H54 (cell line): ENCODE results near the gene SDHB.

Experiments used
- DNase-seq: peaks from one replicate; pipeline ENCODE4 v3.0.0; 2011; ENCODE audit warnings: low spot score, mixed read lengths; ENCODE audit not compliant: insufficient read length
- FAIRE-seq: peaks from 3 replicates; lab custom pipeline; 2011; peaks lifted over from hg19 to GRCh38; lab: Jason Lieb, UNC
- POLR2A ChIP-seq: IDR thresholded peaks from 2 replicates; pipeline ENCODE4 v1.6.1; 2011; ENCODE audit warnings: low read depth, mild to moderate bottlenecking, low read length

Gene SDHB

DNA sequence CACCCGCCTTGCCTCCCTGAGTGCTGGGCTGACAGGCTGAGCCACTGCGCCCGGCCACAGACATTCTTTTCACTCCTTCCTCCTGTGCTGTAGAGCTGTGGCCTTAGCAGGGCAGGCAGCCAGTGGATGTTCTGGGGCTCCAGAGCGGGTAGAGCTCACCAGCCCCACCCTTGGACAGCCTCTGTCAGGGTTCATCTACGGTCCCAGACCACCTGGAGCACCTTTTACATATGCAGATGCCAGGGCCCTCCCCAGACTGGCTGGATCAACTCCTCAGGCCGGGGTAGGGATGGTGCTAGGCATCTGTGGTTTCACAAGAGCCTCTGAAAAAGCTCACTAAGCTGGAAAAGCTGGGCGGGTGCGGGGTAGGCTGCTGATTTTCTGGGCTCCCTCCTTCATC, 46.7 kb downstream of the SDHB start:
- no peak for TF ChIP-seq POLR2A
- DNase-seq (no peak), FAIRE-seq (no peak)

DNA sequence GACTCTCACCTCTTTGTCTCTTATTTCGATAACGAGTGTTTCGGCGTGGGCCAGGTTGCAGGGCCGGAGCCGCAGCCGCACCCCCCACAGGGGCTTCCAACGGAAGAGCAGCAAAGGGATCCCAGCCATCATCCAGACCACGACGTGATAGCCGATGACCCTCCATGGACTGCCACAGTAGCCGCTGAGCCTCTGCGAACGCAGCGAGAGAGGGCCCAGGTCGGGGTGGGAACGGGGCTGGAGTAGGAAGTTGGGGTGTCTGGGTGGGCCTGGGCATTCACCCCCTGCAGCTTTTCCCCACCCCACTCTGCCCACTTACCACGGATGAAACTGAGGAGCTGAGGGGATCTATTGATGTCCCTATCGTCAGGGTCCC, 48.5 kb downstream of the SDHB start:
- FAIRE-seq (no peak), DNase-seq (no peak)
- TF ChIP-seq POLR2A, result no peak

DNA sequence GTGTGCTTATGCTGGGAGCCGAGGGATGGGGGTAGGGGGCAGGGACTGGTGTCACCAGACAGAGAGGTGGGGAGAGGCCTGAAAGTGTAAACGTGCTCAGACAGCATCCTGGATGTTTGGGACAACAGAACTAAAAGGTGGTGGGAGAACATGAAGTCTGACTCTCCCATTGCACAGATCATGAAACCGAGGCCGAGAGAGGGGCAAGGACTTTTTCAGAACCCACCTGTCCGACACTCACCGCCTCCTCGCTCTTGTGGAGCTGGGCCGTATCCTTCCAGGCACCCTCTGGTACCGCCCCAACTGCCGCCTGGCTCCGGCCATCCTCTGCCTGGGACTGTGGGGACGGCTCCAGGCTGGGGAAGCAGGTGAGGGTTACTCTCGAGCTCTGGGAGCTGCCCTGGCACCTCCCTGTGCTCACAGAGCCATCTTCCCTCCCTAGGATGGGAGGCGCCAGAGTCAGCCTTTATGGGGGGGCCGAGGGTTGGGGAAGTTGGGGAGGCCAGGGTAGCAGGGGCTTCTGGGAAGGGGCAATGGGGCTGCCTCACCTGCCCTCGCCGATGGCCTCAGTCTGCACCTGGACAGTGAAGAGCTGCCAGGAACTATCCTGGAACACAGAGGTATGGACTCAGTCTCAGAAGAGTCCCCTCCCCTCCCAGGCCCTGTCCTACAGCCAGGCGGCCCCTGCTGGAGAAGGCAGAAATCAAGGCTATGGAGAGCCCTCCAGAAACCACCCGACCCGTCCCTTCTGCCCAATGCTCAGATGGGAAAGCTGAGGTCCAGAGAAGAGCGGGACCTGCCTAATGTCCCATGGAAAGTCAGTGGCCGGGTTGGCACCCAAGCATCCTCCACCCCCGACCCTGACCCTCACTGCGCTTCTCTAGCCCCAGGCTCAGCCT, 49.1 kb downstream of the SDHB start:
- FAIRE-seq (no peak), DNase-seq (no peak)
- TF ChIP-seq POLR2A, result no peak

DNA sequence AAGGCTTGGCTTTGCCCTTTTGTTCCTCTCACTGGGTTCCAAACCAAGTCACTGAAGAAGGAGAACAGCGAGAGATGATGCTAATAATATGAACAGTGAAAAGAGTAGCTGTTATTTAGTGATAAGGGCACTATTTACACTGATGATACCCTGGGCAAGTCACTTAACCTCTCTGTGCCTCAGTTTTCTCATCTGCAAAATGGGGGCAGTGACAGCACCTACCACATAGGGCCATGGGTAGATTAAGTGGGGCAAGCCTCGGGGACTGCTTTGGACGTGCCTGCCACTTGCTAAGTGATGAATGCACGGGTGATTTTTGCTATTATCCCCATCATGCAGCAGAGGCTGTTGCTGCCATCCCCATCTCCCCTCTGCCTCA, 51.3 kb downstream of the SDHB start:
- no peak for DNase-seq
- no peak for FAIRE-seq
- TF ChIP-seq POLR2A, result no peak

DNA sequence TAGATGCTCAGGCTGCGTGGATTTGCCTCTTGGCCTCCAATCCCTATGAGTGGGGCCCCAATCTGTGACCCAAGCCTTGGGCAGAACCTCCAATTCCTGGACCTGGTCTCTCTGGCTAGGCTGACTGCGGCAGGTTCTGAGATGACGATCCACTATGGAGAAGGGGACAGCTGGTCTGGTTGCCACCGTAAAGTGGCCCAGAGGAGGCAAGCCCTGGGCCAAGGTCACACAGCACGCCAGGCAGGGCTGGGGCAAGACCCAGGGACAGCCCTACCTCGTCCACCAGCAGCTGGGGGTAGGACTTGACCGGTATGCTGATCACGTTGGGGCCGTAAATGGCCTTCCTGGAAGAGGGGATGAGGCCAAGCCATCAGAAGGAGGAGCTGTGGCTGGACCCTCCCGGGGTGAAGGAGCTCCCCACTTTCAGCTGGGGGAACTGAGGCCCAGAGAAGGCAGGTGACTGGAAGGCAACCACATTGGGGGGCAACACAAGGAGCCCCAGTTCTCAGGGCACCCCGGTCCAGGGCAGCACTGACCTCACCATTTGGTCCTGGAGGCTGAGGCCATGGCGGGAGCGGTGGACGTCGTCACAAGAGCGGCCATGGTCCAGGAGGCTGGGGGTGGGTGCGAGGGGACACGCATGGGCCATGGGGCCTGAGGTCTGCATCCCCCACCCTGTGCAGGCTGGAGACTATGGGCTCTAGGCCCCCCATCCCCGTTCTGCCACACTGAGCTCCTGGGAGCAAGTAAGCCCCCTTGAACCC, 51.9 kb downstream of the SDHB start:
- FAIRE-seq (no peak), DNase-seq (no peak)
- TF ChIP-seq POLR2A, result no peak

DNA sequence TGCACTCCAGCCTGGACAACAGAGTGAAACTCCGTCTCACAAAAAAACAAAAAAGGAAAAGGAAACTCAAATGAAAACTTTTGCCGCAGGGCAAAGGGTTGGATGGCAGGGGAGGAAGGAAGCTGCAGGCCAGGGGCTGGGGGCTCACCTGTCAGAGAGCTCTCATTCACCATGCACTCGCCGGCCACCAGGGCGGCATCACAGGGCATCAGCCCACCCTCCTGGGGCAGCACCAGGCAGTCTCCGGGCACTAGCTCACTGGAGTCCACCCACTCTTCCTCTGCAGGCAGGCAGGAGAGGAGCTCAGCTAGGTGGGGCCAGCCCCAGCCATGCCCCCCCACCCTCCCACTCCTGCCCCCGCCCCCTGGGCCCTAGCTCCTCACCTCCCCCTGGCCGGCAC, 54.0 kb downstream of the SDHB start:
- FAIRE-seq (no peak), DNase-seq (no peak)
- TF ChIP-seq POLR2A, result no peak

DNA sequence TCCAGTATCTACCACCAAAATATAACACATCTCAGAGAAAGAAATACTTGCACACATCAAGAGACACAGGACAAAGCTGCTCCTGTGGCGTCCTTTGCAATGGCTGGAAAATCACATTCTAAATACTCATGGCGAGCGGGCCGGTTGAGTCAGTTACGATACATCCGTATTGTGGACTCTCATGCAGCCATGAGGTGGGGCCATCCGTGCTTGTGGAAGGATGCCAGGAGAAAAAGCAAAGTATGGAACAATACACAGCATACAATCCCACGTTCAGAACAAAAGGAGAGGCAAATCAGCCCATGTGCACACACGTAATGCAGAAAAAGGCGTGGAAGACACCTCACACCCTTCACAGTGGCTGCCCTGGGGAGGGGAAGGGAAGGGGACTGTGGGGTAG, 55.2 kb downstream of the SDHB start:
- FAIRE-seq, result no peak
- no peak for TF ChIP-seq POLR2A

DNA sequence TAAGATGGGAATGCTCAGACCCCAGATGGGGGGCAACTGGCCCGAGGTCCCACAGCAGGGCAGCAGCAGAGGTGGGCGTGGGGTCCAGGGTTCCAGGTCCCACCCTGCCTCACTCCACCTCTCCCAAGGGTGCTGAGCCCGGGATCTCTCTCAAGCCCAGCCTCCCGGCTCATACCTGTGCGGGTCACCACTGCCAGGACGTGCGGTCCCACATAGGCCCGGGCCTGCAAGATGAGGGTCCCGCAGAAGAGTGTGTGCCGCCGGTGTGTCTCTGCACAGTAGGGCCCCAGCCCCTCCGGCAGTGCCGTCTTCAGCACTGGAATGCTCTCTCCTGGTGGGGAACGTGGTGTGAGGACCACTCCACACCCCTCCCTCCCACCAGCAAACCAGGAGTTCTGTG, 57.0 kb downstream of the SDHB start:
- no peak for DNase-seq
- TF ChIP-seq POLR2A, result no peak
- FAIRE-seq, result no peak

More for the DNA sequence above, 55.2 kb downstream of the SDHB start:
- no peak for DNase-seq

DNA sequence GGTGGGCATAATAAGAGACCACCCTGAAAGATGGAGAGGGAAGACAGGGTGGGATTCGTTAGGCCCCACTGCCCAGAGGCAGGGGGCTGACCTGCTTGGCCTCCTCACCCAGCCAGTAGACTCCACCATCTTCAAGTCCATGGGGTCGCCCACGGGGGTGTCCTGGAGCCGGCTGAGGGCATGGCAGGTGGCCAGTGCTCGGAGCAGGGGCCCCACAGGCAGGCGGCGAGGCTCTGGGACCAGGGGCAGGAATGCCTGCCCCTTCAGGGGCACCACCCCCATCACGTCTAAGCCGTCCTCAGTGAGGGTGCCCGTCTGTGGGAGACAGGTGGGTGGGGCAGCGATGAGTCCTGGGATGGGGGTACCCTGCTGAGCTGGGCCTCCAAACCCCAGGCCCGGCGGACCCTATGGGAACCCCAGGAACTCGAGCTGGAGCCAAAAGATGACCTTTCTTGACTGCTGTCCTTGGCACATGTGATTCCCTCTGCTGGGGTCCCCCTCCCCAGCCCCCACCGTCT, 60.3 kb downstream of the SDHB start:
- DNase-seq (no peak), FAIRE-seq (no peak)
- no peak for TF ChIP-seq POLR2A

DNA sequence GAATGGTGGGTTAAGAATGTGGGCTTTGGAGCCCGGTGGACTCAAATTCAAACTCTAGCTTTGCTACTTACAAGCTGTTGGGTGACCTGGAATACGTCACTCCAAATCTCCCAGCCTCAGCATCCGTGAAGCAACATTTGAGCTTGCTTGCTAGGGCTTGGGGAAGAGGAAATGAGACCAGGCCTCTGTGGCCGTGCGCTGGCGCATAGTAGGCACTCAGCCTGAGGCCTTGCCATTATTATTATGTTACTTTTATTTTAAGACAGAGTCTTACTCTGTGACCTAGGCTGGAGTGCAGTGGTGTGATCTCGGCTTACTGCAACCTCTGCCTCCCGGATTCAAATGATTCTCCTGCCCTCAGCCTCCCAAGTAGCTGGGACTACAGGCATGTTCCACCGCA, 61.2 kb downstream of the SDHB start:
- FAIRE-seq (no peak), DNase-seq (no peak)
- TF ChIP-seq POLR2A, result no peak

DNA sequence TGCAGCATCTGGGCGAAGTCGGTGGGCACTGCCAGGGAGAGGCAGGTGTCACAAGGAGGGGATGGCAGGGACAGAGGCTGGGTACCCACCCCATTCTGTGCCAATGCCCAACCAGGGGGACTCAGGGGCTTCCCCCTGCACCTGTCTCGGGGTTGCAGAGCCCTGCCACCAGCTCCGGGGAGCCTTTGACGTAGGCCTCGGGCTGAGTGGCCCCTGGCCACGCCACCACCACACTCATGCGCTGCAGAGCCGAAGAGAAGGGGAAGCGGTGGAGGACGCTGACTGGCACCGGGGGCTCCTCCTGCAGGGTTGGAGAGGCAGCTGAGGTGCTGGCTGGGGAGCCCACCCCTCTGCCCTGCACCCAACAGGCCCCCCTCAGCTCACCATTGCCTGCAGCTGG, 61.7 kb downstream of the SDHB start:
- FAIRE-seq (no peak), DNase-seq (no peak)
- TF ChIP-seq POLR2A, result no peak

DNA sequence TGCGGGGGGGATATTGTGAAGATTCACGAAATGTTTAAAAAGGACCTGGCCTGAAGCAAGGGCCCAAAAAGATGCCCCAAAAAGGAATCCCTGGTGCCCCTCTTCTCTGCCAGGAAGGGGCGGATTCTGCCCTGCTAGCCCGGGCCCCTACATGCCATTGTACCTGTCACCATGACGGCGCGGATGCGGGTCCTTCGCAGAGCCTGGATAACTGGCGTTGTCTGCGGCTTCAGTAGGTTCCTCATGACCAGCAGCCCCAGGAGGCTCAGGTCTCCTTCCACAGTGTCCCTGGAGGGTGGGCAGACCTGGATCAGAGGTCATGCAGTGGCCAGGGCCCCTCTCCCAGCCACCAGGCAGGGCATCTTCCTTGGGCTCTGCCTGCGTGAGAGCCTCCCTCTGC, 62.3 kb downstream of the SDHB start:
- FAIRE-seq (no peak), DNase-seq (no peak)
- no peak for TF ChIP-seq POLR2A

DNA sequence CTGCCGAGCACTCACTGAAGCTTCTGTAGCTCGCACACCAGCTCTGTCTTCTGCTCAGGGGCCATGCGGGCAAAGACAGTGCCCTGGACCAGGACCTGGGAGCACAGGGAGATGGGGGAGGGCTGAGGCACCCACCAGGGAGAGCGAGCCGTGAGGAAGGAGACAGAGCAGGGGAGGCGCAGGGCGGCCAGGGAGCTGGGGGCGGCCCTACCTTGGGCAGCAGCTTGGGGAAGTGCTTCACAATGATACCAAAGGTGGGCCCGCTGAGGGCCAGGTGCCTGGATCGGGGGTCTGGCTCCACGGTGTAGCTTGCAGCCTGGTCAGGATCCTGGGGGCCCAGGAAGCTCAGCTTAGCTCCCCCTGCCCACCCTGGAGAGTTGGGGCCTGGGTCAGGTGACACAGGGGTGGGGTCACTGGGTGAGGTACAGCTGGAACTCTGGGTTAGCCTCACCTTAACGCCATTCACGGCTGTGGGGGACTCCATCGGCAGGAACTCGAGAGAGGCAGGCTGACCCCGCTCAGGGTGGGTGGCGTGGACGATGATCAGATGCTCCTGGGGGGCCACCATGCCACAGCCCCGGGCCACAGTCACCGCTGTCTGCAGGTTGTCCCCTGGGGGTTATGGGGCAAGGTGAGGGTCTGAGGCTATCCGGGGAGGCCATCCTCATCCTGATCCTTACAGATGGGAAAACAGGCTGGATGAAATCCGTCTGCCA, 64.0 kb downstream of the SDHB start:
- no peak for DNase-seq
- no peak for TF ChIP-seq POLR2A
- no peak for FAIRE-seq

DNA sequence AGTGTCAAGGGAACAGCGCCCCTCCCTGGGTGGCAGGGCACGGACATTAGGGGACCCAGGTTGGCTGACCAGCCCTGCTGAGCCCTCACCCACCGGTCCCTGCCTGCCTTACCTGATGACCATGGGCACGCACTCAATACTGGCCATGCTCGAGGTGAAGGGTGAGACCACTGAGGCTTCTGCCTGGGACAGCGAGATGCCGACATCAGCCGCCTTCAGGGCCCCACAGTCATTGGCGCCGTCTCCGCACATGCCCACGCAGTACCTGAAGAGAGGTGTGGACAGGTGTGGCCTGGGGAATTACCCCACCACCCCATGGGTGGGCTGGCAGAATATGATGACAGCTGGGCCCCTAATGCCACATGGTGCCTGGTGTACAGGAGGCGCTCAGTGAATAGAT, 65.6 kb downstream of the SDHB start:
- FAIRE-seq (no peak), DNase-seq (no peak)
- no peak for TF ChIP-seq POLR2A

DNA sequence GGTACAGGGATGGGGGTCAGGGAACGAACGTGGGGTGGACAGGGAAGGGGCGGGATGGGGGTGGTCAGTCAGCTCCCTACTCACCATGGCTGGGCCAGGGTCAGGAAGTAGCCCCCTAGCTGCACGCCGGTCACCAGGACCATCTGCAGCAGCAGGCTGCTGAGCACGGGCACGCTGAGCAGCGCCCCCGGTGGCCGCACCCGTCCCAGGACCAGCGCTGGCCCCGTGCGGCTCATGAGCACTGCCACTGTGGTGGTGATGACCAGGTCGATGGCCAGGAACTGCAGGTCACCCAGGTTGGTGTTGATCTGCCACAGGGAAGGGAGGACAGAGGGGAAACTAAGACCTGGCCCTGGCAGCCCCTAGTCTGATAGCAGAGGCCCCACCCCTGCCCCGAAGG, 66.9 kb downstream of the SDHB start:
- TF ChIP-seq POLR2A, result no peak
- DNase-seq, result no peak
- no peak for FAIRE-seq
